Stromal cell of bone marrow (primary cell): ENCODE results near the gene KDM6B.

ENCODE experiments used
- DNase-seq: peaks from one replicate; pipeline ENCODE4 v3.0.0-alpha.2; 2012; ENCODE audit warnings: low read depth

The KDM6B gene, protein sequence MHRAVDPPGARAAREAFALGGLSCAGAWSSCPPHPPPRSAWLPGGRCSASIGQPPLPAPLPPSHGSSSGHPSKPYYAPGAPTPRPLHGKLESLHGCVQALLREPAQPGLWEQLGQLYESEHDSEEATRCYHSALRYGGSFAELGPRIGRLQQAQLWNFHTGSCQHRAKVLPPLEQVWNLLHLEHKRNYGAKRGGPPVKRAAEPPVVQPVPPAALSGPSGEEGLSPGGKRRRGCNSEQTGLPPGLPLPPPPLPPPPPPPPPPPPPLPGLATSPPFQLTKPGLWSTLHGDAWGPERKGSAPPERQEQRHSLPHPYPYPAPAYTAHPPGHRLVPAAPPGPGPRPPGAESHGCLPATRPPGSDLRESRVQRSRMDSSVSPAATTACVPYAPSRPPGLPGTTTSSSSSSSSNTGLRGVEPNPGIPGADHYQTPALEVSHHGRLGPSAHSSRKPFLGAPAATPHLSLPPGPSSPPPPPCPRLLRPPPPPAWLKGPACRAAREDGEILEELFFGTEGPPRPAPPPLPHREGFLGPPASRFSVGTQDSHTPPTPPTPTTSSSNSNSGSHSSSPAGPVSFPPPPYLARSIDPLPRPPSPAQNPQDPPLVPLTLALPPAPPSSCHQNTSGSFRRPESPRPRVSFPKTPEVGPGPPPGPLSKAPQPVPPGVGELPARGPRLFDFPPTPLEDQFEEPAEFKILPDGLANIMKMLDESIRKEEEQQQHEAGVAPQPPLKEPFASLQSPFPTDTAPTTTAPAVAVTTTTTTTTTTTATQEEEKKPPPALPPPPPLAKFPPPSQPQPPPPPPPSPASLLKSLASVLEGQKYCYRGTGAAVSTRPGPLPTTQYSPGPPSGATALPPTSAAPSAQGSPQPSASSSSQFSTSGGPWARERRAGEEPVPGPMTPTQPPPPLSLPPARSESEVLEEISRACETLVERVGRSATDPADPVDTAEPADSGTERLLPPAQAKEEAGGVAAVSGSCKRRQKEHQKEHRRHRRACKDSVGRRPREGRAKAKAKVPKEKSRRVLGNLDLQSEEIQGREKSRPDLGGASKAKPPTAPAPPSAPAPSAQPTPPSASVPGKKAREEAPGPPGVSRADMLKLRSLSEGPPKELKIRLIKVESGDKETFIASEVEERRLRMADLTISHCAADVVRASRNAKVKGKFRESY (N-terminal part only)

DNA sequence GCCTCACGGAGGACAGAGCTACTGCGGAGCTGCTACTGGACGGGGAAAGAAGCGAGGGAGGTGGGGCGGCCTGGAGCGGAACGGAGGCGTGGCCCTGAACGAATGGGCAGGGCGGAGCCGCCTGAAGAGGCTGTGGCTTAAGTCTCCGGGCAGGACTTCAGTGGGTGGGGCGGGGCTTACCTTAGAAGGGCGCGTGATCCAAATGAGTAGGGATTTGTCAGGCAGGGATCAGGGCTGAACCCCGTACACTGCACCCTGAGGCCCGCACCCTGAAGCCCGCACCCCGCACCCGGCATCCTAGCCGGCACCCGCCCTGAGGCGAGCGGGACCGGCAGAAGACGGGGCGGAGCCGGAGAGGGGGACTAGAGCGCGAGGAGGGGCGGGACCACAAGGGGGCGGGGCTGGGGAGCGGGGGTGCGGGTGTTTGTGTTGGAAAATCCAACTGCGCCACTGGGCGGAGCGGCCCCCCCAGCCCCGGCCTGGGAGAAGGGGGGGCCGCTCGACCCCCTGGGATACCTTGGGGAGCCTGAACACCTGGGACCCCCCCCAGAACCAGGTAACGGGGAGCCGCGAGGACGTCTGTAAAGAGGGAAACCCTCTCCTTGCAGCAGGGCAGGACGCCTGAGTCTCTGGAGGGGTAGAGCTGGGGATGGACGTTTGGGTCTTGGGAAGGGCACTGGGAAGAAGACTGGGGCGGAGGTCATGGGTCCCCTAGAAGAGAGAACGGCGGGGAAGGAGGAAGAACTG, at the start of gene KDM6B:
Gene KDM6B, plus strand, starts transcription at position 423 of the 747 bp plus-strand sequence. CDS start 11,338 bp downstream, outside the sequence.
- peak; percentile 88 for DNase-seq

DNA sequence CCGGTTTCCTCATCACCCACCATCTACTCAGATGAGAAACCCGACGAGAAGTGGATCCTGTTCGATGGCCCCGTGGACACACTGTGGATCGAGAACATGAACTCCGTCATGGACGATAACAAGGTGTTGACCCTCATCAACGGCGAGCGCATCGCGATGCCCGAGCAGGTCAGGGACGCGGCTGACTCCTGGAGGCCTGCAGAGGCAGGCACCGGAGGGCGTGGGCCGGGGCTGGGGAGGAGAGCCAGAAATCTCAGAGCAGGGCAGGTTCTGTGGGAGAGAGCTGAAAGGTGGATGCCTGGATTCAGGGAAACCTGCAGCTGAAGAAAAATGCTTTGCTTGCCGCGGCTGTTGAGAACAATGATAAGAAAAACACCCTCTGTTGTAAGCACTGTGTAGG, 47.2 kb upstream of the KDM6B start:
- DNase-seq = no peak

DNA sequence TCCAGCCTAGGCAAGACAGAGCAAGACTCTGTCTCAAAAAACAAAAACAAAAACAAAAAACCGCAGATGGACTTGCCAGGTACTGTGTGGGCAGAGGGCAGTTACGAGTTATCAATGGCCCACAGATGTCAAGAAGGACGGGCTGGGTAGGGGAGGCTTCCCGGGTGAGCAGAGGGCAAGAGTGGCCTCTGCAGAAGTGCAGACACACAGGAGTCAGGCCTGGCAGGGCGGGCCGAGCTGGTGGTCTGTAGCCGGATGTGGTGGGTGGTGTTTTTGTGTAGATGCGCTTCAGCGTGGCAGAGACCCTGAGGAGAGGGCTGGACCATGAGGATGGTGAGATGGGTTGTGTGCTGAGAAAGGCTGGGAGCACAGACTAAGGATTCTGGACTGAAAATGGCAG, 44.9 kb upstream of the KDM6B start:
- no peak for DNase-seq

DNA sequence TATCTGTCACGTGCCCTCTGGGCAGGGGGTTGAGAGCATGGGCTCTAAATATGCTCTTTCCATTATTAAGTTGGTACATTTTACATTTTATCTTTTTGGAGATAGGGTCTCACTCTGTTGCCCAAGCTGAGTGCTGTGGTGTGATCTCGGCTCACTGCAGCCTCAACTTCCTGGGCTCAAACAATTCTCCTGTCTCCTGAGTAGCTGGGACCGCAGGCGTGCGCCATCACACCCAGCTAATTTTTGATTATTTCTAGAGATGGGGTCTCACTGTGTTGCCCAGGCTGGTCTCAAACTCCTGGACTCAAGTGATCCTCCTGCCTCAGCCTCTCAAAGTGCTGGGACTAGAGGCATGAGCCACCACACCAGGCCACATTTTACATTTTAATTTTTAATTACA, 43.9 kb upstream of the KDM6B start:
- DNase-seq = no peak

DNA sequence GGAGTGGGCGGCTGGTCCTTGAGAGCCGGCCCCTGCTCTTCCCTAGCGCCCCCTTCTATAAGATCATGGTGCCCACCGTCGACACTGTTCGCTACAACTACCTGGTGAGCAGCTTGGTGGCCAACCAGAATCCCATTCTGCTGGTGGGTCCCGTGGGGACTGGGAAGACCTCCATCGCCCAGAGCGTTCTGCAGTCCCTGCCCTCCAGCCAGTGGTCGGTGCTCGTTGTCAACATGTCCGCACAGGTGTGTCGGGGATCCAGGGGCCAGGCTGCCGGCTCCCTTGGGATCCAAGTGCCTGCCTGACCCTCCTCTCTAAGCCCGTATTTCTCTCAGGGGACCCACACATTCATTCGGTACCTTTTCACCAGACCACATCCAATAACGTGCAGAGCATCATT, 41.4 kb upstream of the KDM6B start:
- no peak for DNase-seq

DNA sequence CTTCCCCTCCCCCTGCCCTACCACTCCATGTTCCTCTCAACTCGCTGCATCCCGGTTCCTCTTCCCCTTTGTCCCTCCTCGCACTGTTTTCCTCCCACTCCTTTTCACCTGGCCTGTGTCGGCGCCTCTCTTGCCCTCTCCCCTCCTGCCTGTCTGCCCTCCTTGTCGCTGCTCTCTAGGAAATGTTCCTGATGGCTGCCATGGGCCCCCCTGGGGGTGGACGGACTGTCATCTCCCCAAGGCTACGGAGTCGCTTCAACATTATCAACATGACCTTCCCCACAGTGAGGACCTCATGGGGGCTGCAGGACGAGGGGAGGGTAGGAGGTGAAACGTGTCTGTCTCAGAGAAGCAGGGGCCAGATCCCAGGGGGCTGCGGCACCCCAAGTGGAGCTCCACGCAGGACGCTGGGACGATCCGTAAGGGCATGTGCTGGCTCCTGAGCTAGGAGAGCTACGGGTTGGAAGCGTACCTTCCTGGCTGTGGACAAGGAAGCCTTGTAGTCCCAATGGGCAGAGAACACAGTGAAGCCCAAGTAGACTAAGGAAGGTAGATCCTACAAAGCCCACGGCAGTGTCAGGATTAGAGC, 39.8 kb upstream of the KDM6B start:
- no peak for DNase-seq

DNA sequence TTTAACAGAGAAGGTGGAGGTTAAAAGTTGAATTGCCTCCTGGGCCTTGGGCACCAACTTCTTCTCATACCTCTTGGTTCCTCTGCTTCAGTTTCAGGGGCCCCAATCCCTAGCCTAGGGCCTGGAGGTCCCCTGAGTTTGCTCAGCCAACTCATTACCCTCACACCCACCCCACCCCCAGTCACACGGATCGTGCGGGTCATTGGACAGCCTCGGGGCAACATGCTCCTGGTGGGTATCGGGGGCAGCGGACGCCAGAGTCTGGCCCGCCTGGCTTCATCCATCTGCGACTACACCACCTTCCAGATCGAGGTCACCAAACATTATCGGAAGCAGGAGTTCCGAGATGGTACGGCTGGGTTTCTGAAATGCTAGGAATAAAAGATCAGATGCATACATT, 36.0 kb upstream of the KDM6B start:
- DNase-seq = no peak

DNA sequence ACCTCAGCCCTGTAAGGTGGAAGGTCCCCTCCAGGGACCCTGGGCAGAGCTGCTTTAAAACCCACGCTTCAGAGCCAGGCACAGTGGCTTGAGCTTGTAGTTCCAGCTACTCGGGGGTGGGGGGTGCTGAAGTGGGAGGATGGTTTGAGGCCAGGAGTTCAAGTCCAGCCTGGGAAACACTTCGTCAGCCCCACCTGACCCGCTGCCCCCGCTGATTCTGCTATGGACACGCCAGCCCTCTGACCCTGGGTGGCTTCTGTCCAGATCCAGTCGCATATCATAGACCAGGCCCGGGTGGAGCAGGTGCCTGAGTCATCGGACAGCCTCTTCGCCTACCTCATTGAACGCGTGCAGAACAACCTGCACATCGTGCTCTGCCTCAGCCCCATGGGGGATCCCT, 35.2 kb upstream of the KDM6B start:
- DNase-seq = no peak

DNA sequence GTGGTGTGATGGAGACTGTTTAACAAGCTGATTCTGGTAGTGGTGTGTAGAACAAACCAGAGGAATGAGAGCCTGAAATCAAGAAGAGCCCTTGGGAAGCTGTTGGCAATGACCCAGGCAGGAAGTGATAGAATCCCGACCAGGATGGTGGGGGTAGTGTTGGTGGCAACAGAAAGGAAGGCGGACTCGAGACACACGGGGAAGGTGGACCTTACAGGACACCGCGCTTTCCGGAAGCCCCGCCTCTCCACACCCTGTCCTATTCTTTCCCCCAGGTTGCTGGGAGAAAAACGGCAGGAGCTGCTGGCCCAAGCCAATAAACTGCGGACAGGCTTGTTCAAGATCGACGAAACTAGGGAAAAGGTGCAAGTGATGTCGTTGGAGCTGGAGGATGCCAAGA, 30.0 kb upstream of the KDM6B start:
- DNase-seq = peak; percentile 2

DNA sequence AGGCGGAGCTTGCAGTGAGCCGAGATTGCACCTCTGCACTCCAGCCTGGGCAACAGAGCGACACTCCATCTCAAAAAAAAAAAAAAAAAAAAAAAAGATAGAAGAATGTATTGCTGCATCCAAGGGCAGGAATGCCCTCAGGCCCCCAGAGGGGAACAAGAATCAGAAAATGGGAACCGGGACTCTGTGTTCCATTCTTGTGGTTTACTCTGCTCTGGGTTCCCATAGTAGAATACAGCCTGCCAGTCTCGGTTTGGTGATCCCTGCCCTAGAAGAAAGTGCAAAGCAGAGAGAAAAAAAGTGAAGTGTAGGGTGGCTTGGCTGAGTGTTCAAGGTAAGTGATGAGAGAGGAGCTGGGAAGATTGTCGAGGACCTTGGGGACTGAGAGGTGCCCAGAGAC, 27.4 kb upstream of the KDM6B start:
- no peak for DNase-seq

DNA sequence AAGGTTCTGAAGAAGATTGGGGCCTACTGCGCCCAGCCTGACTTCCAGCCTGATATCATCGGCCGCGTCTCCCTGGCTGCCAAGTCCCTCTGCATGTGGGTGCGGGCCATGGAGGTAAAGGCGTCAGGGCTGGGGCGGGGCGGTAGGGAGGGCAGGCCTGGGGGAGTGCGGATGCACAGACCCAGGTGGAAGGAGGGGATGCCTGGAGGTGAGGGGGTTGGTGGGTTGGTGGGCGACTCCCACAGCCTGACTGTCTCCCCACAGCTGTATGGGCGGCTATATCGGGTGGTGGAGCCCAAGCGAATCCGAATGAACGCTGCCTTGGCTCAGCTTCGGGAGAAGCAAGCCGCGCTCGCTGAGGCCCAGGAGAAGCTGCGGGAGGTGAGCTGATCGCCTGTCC, 26.8 kb upstream of the KDM6B start:
- no peak for DNase-seq

DNA sequence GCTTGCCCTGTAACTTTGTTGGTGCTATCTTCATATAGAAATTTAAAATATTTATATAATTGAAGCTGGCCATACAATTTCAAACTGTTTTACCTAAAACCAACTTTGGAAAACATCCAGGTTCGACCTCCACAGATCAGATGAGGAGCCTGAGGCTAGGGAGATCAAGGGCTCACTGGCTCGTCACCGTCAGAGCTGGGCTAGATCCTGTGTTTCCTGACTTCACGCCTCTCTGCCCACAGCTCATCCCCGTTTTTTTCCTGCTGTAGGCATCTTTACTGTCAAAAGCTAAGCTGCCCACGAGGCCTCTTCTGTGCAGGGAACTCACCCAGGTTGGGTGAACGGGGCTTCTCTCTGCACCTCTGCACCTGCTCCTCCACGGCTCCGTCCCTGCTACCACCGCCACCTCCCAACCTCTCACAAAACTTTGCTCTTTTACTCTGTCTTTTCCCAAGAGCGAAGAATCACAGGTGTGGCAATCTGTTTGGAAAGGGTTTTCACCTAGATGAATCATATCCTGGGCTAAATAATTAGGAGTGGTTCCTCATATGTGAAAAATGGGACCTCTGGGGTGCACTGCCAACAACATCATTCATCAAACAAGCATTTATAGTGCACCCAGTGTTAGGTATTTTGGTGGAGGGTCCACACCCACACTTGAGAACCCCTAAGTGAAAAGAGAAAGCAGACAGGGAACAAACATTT, 24.8 kb upstream of the KDM6B start:
- DNase-seq = no peak

DNA sequence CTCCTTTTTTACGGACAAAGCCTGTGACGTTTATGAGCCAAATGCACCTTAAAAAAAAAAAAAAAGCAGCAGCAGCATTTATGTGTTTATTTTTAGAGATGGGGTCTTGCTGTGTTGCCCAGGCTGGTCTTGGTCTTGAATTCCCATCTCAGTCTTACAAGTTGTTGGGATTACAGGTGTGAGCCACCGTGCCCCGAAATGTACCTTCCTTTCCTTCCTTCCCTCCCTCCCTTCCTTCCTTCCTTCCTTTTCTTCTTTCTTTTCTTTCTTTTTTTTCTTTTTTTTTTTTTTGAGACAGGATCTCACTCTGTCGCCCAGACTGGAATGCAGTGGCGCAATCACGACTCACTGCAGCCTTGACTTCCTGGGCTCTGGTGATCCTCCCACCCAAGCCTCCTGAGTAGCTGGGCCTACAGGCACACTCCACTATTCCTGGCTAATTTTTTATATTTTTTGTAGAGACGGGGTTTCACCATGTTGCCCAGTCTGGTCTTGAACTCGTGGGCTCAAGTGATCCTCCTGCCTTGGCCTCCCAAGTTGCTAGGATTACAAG, 24.1 kb upstream of the KDM6B start:
- DNase-seq = peak; percentile 6

DNA sequence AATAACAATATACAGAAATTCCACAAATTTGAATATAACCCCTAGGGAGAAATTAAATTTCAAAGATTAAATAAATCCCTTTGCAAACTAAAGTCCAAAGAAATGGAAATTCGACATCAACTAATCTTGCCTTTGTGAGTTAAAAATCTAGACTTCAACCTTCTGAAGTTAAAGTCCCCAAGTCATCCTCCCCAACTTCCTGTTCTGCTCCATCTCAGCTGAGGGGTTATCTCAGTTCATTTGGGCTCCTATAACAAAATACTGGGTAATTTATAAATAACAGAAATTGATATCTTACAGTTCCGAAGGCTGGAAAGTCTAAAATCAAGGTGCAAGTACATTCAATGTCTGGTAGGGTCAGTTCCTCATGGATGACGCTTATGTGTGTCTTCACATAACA, 22.8 kb upstream of the KDM6B start:
- DNase-seq = no peak

DNA sequence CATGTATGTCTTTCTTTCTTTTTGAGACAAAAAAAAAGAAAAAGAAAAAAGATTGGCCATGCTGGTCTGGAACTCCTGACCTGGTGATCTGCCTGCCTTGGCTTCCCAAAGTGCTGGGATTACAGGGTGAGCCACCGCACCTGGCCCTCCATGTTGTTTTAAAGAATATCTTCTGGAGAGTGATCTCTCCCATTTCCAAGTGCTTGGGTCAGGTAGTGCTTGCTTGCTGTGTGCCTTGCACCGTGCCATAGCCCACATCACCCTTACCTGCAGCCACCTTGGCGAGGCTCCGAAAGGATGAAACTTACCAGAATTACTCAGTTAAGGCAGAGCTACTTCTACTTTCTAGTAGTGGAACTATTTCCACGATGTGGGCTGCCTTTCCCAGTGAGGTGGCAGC, 19.0 kb upstream of the KDM6B start:
- no peak for DNase-seq

DNA sequence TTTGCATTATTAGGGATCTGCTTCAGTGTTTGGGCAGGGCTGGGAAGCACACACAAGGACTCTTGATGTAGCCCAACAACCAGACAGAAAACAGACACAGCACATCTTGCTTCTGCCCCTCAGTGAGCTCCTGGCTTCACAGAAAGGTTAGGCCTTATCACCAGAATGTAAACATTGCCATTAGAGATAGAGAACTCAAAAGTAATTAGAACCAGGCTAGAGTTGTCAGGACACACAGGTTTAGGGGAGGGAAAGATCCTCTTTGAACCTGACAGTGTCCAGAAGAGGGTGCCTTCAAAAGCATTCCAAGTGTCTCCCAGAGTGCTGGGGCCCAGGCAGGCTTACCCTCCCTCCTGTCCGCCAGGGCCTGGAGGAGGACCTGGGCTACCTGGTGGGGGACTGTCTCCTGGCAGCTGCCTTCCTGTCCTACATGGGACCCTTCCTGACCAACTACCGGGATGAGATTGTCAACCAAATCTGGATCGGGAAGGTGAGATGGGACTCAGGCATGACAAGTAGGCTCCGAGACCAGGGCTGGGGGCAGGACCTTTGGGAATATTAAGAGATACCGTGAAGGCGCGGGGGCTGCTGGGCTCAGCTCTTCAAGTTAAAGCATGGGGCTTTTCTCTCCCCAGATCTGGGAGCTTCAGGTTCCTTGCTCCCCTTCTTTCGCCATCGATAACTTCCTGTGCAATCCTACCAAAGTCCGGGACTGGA, 16.9 kb upstream of the KDM6B start:
- no peak for DNase-seq

DNA sequence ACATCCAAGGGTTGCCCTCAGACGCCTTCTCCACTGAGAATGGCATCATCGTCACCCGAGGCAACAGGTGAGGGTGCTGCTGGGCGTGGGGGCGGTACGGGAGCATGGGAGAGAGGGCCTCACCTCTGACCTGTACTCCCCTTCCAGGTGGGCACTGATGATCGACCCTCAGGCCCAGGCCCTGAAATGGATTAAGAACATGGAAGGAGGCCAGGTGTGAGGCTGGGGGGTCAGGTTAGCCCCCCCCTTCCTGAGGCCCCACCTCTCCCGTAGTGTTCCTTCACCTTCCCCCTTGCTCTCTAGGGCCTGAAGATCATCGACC, 16.4 kb upstream of the KDM6B start:
- no peak for DNase-seq

DNA sequence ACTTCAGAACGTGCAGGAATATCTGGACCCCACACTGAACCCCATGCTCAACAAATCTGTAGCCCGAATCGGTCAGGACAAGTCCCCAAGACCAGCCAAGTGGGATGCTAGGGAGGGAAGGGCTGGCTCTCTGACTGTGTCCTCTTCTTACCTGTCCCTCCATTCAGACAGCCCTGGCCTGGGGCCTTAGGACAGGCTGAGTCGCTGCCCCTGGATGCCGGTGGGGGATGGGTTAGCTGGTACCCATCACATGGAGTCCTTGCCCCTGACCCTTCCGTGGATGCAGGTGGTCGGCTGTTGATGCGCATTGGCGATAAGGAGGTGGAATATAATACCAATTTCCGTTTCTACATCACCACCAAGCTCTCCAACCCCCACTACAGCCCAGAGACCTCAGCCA, 16.0 kb upstream of the KDM6B start:
- no peak for DNase-seq

DNA sequence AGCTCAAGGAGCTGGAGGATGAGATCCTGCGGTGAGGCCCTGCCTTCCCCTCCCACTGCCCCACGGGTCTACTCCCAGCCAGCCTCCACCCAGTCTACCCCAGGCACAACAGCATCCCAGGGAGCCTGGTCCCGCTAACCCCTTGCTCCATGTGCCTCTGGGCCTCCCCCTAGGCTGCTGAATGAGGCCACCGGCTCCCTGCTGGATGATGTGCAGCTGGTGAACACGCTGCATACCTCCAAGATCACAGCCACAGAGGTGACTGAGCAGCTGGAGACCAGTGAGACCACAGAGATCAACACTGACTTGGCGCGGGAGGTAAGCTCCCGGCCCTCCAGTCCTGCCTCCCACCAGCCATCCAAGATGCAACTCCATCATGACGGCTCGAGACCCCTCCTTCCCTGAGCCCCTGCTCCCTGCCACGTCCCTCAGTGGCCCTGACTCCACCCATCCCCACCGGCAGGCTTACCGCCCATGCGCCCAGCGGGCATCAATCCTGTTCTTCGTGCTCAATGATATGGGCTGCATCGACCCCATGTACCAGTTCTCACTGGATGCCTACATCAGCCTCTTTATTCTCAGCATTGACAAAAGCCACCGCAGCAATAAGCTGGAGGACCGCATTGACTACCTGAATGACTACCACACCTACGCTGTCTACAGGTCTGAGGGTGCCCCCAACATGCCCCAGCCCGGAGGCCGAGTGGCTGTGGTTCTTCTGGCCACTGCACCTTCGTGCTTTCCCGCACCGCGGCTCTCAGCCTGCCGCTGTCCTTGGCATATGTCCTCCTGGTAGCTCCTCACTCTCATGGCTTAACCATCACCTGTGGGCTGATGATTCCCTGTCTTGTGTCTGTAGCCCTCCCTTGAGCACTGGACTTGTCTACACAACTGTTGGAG, 15.0 kb upstream of the KDM6B start:
- no peak for DNase-seq
